Posterior cingulate gyrus (tissue), 11 donors: Measurements from ENCODE around the gene A4GNT.

ENCODE experiments used
- DNase-seq, 10 donors: peaks; one replicate each; pipeline versions ENCODE4 v3.0.0 to v3.0.0-alpha.2; 2020 to 2021; ENCODE audit warnings: mixed read lengths in 3 of 10
- intact Hi-C: fragments of 100-400 bp; cut with DNase I; formaldehyde crosslinking; loops from one replicate; pipeline ENCODE4 v1.15.1; 2023

A4GNT gene

DNA sequence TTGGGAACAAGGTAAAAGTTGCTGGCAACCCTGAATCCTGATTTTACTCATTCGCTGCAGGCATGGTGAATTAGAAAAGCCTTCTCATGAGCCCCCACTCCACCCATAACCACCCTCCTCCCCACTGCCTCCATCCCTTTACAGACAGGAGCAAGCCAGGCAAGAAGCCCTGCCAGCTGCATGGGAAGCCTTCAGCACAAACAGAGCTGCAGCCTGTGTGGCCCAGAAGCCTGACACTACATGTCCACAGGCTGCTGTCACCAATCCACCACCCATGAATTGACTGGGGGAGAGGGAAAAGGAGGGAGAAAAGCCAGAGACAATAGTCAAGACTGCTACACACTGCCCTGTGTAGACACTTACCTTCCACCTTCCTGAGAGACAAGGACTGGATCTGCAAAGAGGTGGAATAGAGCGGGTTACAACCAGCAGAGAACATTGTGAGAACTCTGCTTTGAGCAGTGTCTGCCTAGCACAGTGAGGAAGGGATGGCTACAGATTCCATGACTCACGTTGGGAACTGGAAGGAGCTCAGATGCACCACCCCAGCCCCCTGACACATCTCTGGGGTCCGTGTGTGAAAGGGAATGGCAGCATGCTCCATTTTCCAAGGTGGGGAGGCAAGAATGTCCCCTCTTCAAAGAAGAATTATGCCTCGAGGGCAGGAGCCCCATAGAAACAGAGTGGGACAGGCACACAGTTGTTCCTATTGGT is 50.7 kb downstream of the A4GNT start:
- intact Hi-C loops, result no loop called here
- DNase-seq, result no peak

DNA sequence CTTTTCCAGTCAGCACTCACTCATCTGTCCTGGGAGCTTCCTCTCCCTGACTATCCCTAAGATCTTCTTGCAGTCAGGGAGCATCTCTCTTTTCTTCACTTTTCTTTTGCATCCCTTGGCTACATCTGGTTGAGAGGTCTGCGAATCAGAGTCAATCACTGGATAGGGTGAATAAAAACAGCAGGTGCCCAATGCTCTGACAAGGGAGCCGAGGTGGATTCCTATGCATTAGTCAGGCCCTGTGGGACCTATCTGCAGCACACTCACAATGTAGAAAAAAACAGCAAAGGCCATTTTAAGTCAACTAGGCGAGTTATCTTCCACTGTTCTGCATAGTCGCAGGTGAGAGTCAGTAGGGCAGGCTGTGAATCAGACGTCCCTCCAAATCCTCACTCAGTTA is 52.3 kb downstream of the A4GNT start:
- intact Hi-C loops, result no loop called here
- no peak for DNase-seq

DNA sequence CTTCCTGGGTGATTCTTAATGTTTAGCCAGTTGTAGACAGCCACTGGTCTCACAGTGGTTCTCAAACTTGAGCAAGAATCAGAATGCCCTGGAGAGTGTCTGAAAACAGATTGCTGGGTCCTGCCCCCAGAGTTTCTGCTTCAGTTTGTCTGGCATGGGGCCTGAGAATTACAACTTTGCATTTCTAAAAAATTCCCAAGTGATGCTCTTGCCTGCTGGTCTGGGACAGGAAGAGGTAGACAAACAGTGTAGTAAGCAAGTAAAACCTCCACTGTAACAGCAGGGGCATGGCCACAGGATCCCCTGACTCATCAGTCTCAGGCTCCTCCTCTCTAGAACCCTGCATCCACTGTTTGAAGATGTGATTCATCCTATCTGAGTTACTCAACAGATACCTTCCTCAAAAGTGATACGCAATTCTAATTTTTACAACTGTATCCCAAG is 53.3 kb downstream of the A4GNT start:
- DNase-seq, result no peak
- intact Hi-C loops, result no loop called here

DNA sequence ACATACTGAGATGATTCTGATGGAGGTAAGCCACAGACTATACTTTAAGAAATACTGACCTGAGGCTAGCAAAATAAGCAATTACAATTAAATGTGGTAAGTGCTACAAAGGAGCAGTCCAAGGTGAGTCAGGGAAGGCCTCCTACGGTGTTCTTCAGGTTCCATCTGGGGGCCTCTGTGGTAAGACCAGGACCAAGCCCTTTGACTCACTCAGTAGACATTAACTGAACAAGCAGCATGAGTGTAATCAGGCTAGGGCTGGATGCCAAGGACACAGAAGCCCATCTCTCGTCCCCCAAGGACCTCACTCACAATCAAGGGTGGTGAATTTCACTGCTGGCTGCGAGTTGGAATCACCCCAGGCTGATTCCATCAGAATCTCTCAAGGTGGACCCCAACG is 54.1 kb downstream of the A4GNT start:
- intact Hi-C loops, result no loop called here
- no peak for DNase-seq
